Loucy (cell line): ENCODE data around the gene DPF1.

Experiments used
- EZH2phosphoT487 ChIP-seq: fragments of 200-600 bp; IDR thresholded peaks from 2 replicates; pipeline ENCODE4 v1.6.1; 2018; ENCODE audit warnings: antibody characterized with exemption, mild to moderate bottlenecking, moderate library complexity, borderline replicate concordance
- TF ChIP-seq, protein P1 (sequence below): fragments of 200-600 bp; sonication (generic); conservative IDR thresholded peaks from 2 replicates; pipeline ENCODE4 v1.5.1; 2014; ENCODE audit warnings: mild to moderate bottlenecking, antibody characterized with exemption, low read length

DNA sequence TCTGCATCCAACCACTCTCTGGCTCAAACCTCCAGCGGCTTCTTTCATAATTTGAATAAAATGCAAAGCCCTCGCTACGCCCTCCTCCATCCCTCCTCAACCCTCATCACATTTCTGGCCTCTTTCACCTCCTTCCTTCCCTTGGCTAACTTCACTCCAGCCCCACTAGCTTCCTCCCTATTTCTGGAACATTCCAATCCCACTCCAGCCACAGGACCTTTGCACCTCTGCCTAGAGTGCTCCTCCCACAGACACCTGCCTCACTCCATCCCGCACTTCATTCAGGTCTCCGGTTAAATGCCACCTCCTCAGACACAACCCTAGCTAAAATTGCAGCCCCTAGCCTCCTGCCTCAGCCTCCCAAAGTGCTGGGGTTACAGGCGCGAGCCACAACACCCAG lies 7.9 kb upstream of the DPF1 start:
- TF ChIP-seq, protein P1, sequence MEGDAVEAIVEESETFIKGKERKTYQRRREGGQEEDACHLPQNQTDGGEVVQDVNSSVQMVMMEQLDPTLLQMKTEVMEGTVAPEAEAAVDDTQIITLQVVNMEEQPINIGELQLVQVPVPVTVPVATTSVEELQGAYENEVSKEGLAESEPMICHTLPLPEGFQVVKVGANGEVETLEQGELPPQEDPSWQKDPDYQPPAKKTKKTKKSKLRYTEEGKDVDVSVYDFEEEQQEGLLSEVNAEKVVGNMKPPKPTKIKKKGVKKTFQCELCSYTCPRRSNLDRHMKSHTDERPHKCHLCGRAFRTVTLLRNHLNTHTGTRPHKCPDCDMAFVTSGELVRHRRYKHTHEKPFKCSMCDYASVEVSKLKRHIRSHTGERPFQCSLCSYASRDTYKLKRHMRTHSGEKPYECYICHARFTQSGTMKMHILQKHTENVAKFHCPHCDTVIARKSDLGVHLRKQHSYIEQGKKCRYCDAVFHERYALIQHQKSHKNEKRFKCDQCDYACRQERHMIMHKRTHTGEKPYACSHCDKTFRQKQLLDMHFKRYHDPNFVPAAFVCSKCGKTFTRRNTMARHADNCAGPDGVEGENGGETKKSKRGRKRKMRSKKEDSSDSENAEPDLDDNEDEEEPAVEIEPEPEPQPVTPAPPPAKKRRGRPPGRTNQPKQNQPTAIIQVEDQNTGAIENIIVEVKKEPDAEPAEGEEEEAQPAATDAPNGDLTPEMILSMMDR = no peak
- TF ChIP-seq EZH2phosphoT487 = no peak
